GM12875 (cell line): ENCODE results near the gene GUCY1A2.
"Not testable (repeated sequence)": the region's sequence is repeated elsewhere in the genome, so short reads cannot be mapped to it uniquely, and the experiment has no call there.

Experiments used
- H3K4me3 ChIP-seq: one replicate; pipeline ENCODE4 v1.5.1; 2011; ENCODE audit warnings: low read depth, low read length, control low read depth
- CTCF ChIP-seq: IDR thresholded peaks from 2 replicates; pipeline ENCODE4 v1.5.1; 2011; ENCODE audit warnings: low read depth, mild to moderate bottlenecking, control low read depth, inconsistent platforms, low read length, moderate library complexity, borderline replicate concordance; ENCODE audit not compliant: insufficient read depth

Gene GUCY1A2

DNA sequence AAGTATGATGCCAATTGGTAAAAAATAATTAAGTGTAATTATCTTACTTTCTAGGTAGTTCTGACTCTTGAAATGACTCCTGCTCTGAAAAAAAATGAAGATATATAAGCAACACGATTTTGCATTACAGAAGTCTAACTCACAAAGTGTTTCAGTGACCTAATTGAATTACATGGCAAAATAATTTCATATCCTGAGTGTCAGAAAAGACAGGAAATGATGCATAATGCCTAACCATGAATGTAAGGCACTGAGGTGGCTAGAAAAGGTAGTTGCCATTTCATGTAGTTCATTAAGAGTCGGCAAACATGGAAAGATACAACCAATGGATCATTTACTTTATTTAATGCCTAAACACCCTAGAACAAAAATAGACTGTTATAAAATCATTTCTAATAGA, 113.5 kb downstream of the GUCY1A2 start:
- no peak for TF ChIP-seq CTCF
- H3K4me3 ChIP-seq = no peak overlapping the region

GRCh38 chr11:106889718-106890117, 128.6 kb downstream of the GUCY1A2 start:
- no peak for TF ChIP-seq CTCF
- H3K4me3 ChIP-seq = no peak overlapping the region

DNA sequence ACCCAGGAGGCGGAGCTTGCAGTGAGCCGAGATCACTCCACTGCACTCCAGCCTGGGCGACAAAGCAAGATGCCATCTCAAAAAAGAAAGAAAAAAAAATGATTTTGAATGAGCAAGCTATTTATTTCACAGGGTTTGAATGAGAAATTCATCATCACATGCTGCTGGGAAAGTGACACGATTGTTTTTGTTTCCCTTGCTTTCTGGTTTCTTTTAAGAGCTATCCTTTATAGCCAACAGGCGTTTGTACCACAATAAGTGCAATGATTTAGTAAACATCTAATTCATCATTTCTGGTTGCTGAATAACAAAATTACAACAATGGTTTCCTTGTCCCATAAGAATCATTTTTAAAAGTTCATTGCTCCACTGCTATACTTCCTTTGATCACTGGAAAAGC, 129.9 kb downstream of the GUCY1A2 start:
- TF ChIP-seq CTCF = no peak
- H3K4me3 ChIP-seq = no peak overlapping the region

- not testable (repeated sequence) for H3K4me3 ChIP-seq
These were observed 134.6 kb downstream of the GUCY1A2 start for GRCh38 chr11:106883693-106884092.

GRCh38 chr11:106879832-106880546, 138.3 kb downstream of the GUCY1A2 start:
- H3K4me3 ChIP-seq = no peak overlapping the region
- no peak for TF ChIP-seq CTCF

DNA sequence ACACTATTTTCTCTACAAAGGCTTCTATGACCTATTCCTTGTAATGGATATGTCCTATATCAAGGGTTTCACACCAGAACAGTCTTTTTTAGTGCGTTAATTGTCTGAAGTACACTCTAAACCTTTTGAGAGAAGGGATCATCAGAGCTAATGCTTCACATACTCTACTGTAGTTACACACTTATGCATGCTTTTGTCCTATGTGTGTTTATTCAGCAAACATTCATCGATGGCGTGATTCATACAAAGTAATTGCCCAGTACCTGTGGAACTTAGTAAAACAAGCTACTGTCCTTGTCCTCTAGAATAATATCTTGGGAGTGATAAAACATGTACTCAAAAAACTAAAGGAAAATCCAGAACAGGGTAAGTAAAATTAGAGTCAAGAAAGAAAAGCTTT, 139.2 kb downstream of the GUCY1A2 start:
- no peak overlapping the region for H3K4me3 ChIP-seq
- no peak for TF ChIP-seq CTCF

DNA sequence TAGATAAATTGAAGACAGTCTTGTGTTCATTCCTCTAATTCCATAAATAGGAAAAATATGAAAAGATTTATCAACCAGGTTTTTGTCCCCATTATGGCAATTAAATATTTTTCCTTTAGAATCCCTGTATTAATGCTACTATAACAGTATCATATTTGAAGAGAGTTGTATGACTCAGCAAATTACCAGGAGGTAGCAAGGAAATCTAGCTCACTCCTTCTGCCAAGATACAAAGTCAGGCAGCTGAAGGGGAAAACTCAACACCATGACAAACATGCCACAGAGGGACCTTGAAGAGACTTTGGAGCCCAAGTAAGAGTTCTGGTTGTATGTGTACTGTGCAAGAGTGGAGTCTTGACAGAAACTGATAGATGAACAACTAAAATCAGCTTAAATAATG, 143.3 kb downstream of the GUCY1A2 start:
- no peak for TF ChIP-seq CTCF

More for the DNA sequence above, 143.3 kb downstream of the GUCY1A2 start:
- H3K4me3 ChIP-seq = no peak overlapping the region
